ENCODE results near the gene FMN1.

The FMN1 gene

GRCh38 chr15:32943711-32944110, 250.8 kb downstream of the FMN1 start:
- Histone ChIP-seq H3K27me3 (peaks cover 10% of the 10 kb centered on the region), H3K27ac (no peak overlapping the region), H3K4me3 (ENCODE audit: low read depth in 1 of 2, low read length in 1 of 2) (no peak overlapping the region), H3K4me1 (ENCODE audit: control insufficient read depth in 1 of 2, insufficient read depth in 1 of 2, low read depth in 1 of 2, low read length in 1 of 2) (no peaks in the 10 kb centered on the region), H3K36me3 (no peaks in the 10 kb centered on the region), H3K9me3 (no peaks in the 10 kb centered on the region)
- no peak for TF ChIP-seq CTCF (IDR thresholded peaks at IDR 0.05)

- Histone ChIP-seq H3K27ac (no peak overlapping the region), H3K9me3 (no peaks in the 10 kb centered on the region), H3K27me3 (peaks cover 17% of the 10 kb centered on the region), H3K4me3 (ENCODE audit: low read depth in 1 of 2, low read length in 1 of 2) (no peak overlapping the region), H3K4me1 (ENCODE audit: control insufficient read depth in 1 of 2, insufficient read depth in 1 of 2, low read depth in 1 of 2, low read length in 1 of 2) (no peaks in the 10 kb centered on the region), H3K36me3 (no peaks in the 10 kb centered on the region)
- no peak for TF ChIP-seq CTCF (IDR thresholded peaks at IDR 0.05)
Observed at GRCh38 chr15:32942401-32942841, 252.1 kb downstream of the FMN1 start.

- H3K9me3 ChIP-seq, result no peaks in the 10 kb centered on the region
- no peaks in the 10 kb centered on the region for H3K36me3 ChIP-seq
- H3K4me3 ChIP-seq (ENCODE audit: low read depth in 1 of 2, low read length in 1 of 2), result no peak overlapping the region
- H3K27me3 ChIP-seq, result peaks cover 17% of the 10 kb centered on the region
- no peak overlapping the region for H3K27ac ChIP-seq
- TF ChIP-seq CTCF (IDR thresholded peaks at IDR 0.05), result no peak
- H3K4me1 ChIP-seq (ENCODE audit: control insufficient read depth in 1 of 2, insufficient read depth in 1 of 2, low read depth in 1 of 2, low read length in 1 of 2), result no peaks in the 10 kb centered on the region
Observed at GRCh38 chr15:32941823-32942222, 252.7 kb downstream of the FMN1 start.

- Histone ChIP-seq H3K4me1 (ENCODE audit: control insufficient read depth in 1 of 2, insufficient read depth in 1 of 2, low read depth in 1 of 2, low read length in 1 of 2) (no peaks in the 10 kb centered on the region), H3K9me3 (no peaks in the 10 kb centered on the region), H3K4me3 (ENCODE audit: low read depth in 1 of 2, low read length in 1 of 2) (no peak overlapping the region), H3K36me3 (no peaks in the 10 kb centered on the region), H3K27me3 (peaks cover 17% of the 10 kb centered on the region), H3K27ac (no peak overlapping the region)
- TF ChIP-seq CTCF (IDR thresholded peaks at IDR 0.05), result no peak
Observed at GRCh38 chr15:32936976-32937375, 257.5 kb downstream of the FMN1 start.

GRCh38 chr15:32936283-32936918, 258.1 kb downstream of the FMN1 start:
- no peaks in the 10 kb centered on the region for H3K36me3 ChIP-seq
- TF ChIP-seq CTCF (IDR thresholded peaks at IDR 0.05), result no peak
- no peak overlapping the region for H3K4me3 ChIP-seq (ENCODE audit: low read depth in 1 of 2, low read length in 1 of 2)
- no peaks in the 10 kb centered on the region for H3K9me3 ChIP-seq
- no peak overlapping the region for H3K27ac ChIP-seq
- peaks cover 17% of the 10 kb centered on the region for H3K27me3 ChIP-seq
- no peaks in the 10 kb centered on the region for H3K4me1 ChIP-seq (ENCODE audit: control insufficient read depth in 1 of 2, insufficient read depth in 1 of 2, low read depth in 1 of 2, low read length in 1 of 2)
